Vagina (tissue), 2 donors: ENCODE measurements around the gene PKN1. TPM values are rescaled to one million over a fixed set of nuclear protein-coding genes. Genes with fewer than 3 reads are reported as not detected.
"Not testable (repeated sequence)": the region's sequence is repeated elsewhere in the genome, so short reads cannot be mapped to it uniquely, and the experiment has no call there.

Source experiments
- DNase-seq, 2 donors: peaks; one replicate each; pipeline ENCODE4 v3.0.0-alpha.2; 2017; ENCODE audit errors: extremely low spot score in 2 of 2
- H3K27ac ChIP-seq: fragments of 200-600 bp; sonication (generic); one replicate; pipeline ENCODE4 v1.5.1; 2019
- H3K27me3 ChIP-seq: fragments of 200-600 bp; sonication (generic); one replicate; pipeline ENCODE4 v1.5.1; 2019
- H3K36me3 ChIP-seq, 2 donors: fragments of 200-600 bp; sonication (generic); one replicate each; pipeline ENCODE4 v1.5.1; 2017 to 2019
- H3K4me1 ChIP-seq: fragments of 200-600 bp; sonication (generic); one replicate; pipeline ENCODE4 v1.5.1; 2019
- H3K4me3 ChIP-seq, 2 donors: fragments of 200-600 bp; sonication (generic); 1 replicate in 1 of 2; 2 replicates in 1 of 2; pipeline ENCODE4 v1.5.1; 2016 to 2019
- H3K9me3 ChIP-seq: fragments of 200-600 bp; sonication (generic); one replicate; pipeline ENCODE4 v1.5.1; 2019
- POLR2A ChIP-seq, 2 donors: fragments of 450-650 bp; IDR thresholded peaks; one replicate each; pipeline ENCODE4 v1.6.1; 2017; ENCODE audit warnings: antibody characterized with exemption in 2 of 2, mild to moderate bottlenecking in 2 of 2, moderate library complexity in 2 of 2
- POLR2AphosphoS5 ChIP-seq, 2 donors: sonication (generic); formaldehyde crosslinking; IDR thresholded peaks; one replicate each; pipeline ENCODE4 v1.9.0; 2017; ENCODE audit warnings: antibody characterized with exemption in 2 of 2, mild to moderate bottlenecking in 2 of 2, low read depth in 1 of 2; ENCODE audit not compliant: insufficient read depth in 1 of 2
- intact Hi-C: fragments of 100-400 bp; cut with DNase I; formaldehyde crosslinking; loops from one replicate; pipeline ENCODE4 v1.15.1; 2023
- total RNA-seq: library from RNA; depleted of rRNA; stranded (reverse); fragments of >200 nt; gene quantifications from one replicate; pipeline ENCODE4 v1.2.3, GENCODE V29; 2016
- TF ChIP-seq, protein P1 (sequence below), 3 experiments: fragments of 450-650 bp in 2 of 3; fragments of 200-600 bp in 1 of 3; sonication (generic) in 1 of 3; IDR thresholded peaks; one replicate each; pipeline ENCODE4 v1.5.1; 2017 to 2019; ENCODE audit warnings: antibody characterized with exemption in 3 of 3, mild to moderate bottlenecking in 2 of 3, moderate library complexity in 2 of 3

Gene PKN1
- total RNA-seq, 1 donor from 2014 or later, result 72.7 TPM

DNA sequence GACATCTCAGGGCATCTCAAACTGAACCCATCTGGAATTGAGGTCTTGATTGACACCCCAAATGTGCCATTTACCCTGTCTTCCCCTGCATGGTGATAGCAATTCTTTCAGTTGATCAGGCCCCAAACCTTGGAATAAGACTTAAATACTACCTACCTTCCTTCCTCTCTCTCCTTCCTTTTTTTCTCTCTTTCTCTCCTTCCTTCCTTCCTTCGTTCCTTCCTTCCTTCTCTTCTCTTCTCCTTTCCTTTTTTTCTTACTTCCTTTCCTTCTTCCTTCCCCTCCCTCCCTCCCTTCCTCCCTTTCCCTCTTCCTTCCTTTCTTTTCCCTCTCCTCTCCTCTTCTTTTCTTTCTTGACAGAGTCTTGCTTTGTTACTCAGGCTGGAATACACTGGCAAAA is 70.2 kb downstream of the PKN1 start:
- H3K9me3 ChIP-seq, result no peaks in the 10 kb centered on the region
- no peak for DNase-seq
- TF ChIP-seq, protein P1, sequence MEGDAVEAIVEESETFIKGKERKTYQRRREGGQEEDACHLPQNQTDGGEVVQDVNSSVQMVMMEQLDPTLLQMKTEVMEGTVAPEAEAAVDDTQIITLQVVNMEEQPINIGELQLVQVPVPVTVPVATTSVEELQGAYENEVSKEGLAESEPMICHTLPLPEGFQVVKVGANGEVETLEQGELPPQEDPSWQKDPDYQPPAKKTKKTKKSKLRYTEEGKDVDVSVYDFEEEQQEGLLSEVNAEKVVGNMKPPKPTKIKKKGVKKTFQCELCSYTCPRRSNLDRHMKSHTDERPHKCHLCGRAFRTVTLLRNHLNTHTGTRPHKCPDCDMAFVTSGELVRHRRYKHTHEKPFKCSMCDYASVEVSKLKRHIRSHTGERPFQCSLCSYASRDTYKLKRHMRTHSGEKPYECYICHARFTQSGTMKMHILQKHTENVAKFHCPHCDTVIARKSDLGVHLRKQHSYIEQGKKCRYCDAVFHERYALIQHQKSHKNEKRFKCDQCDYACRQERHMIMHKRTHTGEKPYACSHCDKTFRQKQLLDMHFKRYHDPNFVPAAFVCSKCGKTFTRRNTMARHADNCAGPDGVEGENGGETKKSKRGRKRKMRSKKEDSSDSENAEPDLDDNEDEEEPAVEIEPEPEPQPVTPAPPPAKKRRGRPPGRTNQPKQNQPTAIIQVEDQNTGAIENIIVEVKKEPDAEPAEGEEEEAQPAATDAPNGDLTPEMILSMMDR (IDR thresholded peaks at IDR 0.05), result no peak
- no peak for TF ChIP-seq POLR2AphosphoS5 (IDR thresholded peaks at IDR 0.05; ENCODE audit: insufficient read depth in 1 of 2, low read depth in 1 of 2)
- no peak for TF ChIP-seq POLR2A (IDR thresholded peaks at IDR 0.05)
- H3K36me3 ChIP-seq, result no peaks in the 10 kb centered on the region
- intact Hi-C loops, result no loop called here
- no peak overlapping the region for H3K4me3 ChIP-seq
- H3K4me1 ChIP-seq, result peaks cover 3% of the 10 kb centered on the region
- H3K27ac ChIP-seq, result no peak overlapping the region
- no peaks in the 10 kb centered on the region for H3K27me3 ChIP-seq

DNA sequence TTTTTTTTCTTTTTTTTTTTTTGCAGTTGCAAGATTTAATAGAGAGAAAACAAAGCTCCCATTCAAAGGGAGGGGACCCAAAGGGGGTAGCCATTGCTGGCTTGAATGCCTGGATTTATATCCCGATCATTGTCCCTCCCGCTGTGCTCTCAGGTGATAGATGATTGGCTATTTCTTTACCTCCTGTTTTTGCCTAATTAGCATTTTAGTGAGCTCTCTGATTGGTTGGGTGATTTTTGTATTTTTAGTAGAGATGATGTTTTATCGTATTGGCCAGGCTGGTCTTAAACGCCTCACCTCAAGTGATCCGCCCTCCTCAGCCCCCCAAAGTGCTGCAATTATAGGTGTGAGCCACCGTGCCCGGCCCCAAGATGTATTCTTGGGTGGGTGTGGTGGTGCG is 71.5 kb downstream of the PKN1 start:
- intact Hi-C loops, H3K27me3 ChIP-seq, H3K27ac ChIP-seq, DNase-seq, H3K9me3 ChIP-seq, H3K36me3 ChIP-seq, H3K4me3 ChIP-seq, H3K4me1 ChIP-seq: not testable (repeated sequence)

DNA sequence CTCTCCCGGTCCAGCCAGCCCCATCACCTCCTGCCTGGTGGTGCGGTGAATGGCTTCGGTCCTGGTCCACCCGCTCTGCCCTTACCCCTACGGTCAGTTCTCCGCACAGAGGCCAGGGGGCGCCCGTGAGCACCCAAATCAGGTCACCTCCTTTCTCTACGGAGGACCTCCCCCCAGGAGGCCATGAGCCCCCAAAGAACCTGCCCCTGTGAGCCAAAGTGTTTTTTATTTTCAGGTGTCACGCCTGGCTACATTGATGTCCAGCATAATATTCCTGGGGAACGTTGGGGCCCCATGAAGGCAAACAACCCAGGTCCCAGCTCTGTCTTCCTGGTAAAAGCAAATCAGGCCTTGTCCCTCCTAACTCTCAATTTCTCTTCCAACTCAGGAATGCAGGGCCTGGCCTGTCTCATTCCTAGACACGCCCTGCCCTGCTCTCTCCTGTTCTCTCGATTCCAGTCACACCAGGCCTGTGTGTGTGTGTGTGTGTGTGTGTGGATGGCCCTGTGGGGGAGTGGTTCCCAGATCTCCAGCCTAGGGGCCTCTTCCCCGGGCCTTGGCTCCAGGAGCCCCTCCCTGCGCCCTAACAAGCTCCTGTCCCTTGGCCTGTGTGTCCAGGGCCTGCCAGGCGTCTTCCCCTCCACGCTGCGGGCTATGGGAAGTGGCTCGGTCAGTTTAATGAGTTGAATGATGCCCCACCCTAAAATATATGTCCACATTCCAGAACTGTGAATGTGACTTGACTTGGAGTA is 72.6 kb downstream of the PKN1 start:
- Histone ChIP-seq H3K36me3 (no peaks in the 10 kb centered on the region), H3K27me3 (no peaks in the 10 kb centered on the region), H3K4me3 (no peak overlapping the region), H3K4me1 (no peaks in the 10 kb centered on the region), H3K27ac (peak overlapping the region; percentile 77), H3K9me3 (no peaks in the 10 kb centered on the region)
- no peak for DNase-seq
- TF ChIP-seq POLR2AphosphoS5 (IDR thresholded peaks at IDR 0.05; ENCODE audit: insufficient read depth in 1 of 2, low read depth in 1 of 2), result no peak
- TF ChIP-seq, protein P1 (IDR thresholded peaks at IDR 0.05), result peak; percentile 6 to 44 (median 23)
- no peak for TF ChIP-seq POLR2A (IDR thresholded peaks at IDR 0.05)
- intact Hi-C loops, result no loop called here

DNA sequence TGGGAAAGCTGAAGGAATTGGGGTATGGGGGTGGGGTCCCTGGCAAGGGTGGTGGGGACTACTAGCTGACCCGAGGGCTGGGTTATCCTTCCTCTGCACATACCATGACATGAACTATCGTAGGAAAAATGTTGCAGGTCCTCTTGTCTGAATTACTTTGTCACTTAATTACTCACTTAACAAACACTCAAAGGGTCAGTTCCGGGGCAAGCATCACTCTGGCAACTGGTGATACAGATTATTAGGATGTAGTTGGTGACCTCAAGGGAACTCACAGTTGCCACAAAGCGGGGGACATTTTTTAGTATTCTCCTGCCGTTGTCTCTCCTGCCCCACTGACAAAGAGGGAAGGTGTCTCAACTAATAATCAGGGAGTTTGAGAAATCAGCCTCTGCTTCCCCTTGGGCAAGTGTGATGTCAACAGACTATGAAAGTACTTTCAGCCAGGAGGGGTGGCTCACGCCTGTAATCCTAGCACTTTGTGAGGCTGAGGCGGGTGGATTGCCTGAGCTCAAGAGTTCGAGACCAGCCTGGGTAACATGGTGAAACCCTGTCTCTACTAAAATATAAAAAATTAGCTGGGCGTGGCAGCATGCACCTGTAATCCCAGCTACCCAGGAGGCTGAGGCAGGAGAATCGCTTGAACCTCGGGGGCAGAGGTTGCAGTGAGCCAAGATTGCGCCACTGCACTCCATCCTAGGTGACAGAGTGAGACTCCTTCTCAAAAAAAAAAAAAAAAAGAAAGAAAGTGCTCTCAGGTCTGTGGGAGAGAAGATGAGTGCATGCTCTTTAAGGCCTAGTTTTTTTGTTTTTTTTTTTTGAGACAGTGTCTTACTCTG is 74.8 kb downstream of the PKN1 start:
- no peak for DNase-seq
- Histone ChIP-seq H3K27me3 (no peaks in the 10 kb centered on the region), H3K36me3 (no peaks in the 10 kb centered on the region), H3K9me3 (no peaks in the 10 kb centered on the region), H3K27ac (peak overlapping the region; percentile 46), H3K4me3 (no peak overlapping the region), H3K4me1 (no peaks in the 10 kb centered on the region)
- intact Hi-C loops, result no loop called here
- no peak for TF ChIP-seq POLR2AphosphoS5 (IDR thresholded peaks at IDR 0.05; ENCODE audit: insufficient read depth in 1 of 2, low read depth in 1 of 2)
- TF ChIP-seq, protein P1 (IDR thresholded peaks at IDR 0.05), result no peak
- TF ChIP-seq POLR2A (IDR thresholded peaks at IDR 0.05), result no peak

DNA sequence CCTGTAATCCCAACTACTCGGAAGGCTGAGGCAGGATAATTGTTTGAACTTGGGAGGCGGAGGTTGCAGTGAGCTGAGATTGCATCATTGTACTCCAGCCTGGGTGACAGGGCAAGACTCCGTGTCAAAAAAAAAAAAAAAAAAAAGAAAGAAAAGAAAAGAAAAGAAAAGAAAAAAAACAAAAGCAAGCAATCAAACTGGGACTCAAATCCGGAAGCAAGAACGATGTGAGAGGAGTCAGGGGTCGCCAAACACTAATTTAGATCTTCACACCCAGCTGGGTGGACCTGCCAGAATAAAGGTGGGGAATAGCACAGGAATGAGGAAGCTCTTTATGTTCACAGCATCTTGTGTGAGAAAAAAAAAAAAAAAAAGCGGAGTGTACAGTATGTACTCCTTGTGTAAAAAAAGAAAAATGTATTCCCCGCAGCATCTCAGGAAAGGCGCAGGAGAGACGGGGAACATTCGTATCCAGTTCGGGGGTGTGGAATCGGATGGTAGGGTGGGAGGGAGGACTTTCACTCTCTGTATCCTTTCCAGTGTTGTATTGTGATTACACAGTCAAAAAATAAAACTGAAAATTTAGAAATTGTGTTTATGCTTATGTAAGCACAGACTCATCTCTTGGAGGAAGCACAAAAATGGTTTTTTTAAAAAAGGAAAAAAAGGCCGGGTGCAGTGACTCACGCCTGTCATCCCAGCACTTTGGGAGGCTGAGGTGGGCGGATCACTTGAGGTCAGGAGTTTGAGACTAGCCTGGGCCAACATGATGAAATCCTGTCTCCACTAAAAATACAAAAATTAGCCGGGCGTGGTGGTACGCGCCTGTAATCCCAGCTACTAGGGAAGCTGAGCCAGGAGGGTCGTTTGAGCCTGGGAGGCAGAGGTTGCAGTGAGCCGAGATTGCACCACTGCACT is 77.5 kb downstream of the PKN1 start:
- DNase-seq, result no peak
- H3K27me3 ChIP-seq, result no peaks in the 10 kb centered on the region
- peak overlapping the region; percentile 86 for H3K27ac ChIP-seq
- H3K4me3 ChIP-seq, result no peak overlapping the region
- peaks cover 0 to 21% of the 10 kb centered on the region in 2 donors for H3K36me3 ChIP-seq
- peaks cover 12% of the 10 kb centered on the region for H3K4me1 ChIP-seq
- H3K9me3 ChIP-seq, result no peaks in the 10 kb centered on the region
- intact Hi-C loops, result no loop called here
- peak; percentile 62 to 76 for TF ChIP-seq POLR2AphosphoS5 (IDR thresholded peaks at IDR 0.05; ENCODE audit: insufficient read depth in 1 of 2, low read depth in 1 of 2)
- TF ChIP-seq, protein P1 (IDR thresholded peaks at IDR 0.05), result no peak
